BLaER1 (cell line): Measurements from ENCODE around the gene NRN1L.

Experiments
- H3K27ac ChIP-seq: shearing (Covaris generic); formaldehyde crosslinking; 2 replicates; pipeline ENCODE4 v1.8.1; 2022
- H3K27me3 ChIP-seq: shearing (Covaris generic); formaldehyde crosslinking; 2 replicates; pipeline ENCODE4 v1.8.1; 2022
- H3K36me3 ChIP-seq: shearing (Covaris generic); formaldehyde crosslinking; 2 replicates; pipeline ENCODE4 v1.8.1; 2022
- H3K4me1 ChIP-seq: shearing (Covaris generic); formaldehyde crosslinking; 2 replicates; pipeline ENCODE4 v1.8.1; 2022
- H3K4me2 ChIP-seq: shearing (Covaris generic); formaldehyde crosslinking; 2 replicates; pipeline ENCODE4 v1.8.1; 2022
- H3K4me3 ChIP-seq: shearing (Covaris generic); formaldehyde crosslinking; 2 replicates; pipeline ENCODE4 v1.8.1; 2022
- H3K9ac ChIP-seq: shearing (Covaris generic); formaldehyde crosslinking; 2 replicates; pipeline ENCODE4 v1.8.1; 2022
- H3K9me3 ChIP-seq: shearing (Covaris generic); formaldehyde crosslinking; 2 replicates; pipeline ENCODE4 v1.8.1; 2022
- H4K20me1 ChIP-seq: shearing (Covaris generic); formaldehyde crosslinking; 2 replicates; pipeline ENCODE4 v1.8.1; 2022
- Cebpa-rat ChIP-seq: shearing (Covaris generic); IDR thresholded peaks from 2 replicates; pipeline ENCODE4 v1.8.1; 2022

Gene NRN1L

GRCh38 chr16:67846063-67846319 is 38.7 kb upstream of the NRN1L start:
- no peak for TF ChIP-seq Cebpa-rat
- Histone ChIP-seq H3K4me2 (peak overlapping the region; percentile 95), H3K4me3 (peak overlapping the region; percentile 100), H4K20me1 (peaks cover 72% of the 10 kb centered on the region), H3K9me3 (no peaks in the 10 kb centered on the region), H3K27me3 (no peaks in the 10 kb centered on the region), H3K36me3 (peaks cover 25% of the 10 kb centered on the region), H3K4me1 (peaks cover 56% of the 10 kb centered on the region), H3K9ac (peak overlapping the region; percentile 99), H3K27ac (peak overlapping the region; percentile 96)

GRCh38 chr16:67846320-67847063 is 38.2 kb upstream of the NRN1L start, which contains the start of gene NUTF2:
TSS of gene NUTF2 (plus strand) at chr16:67846933. CDS start at chr16:67865131, 18,198 bp downstream.
- Histone ChIP-seq H3K27ac (peak within 1 kb of the TSS; percentile 96), H3K4me3 (peak within 1 kb of the TSS; percentile 100), H3K4me2 (peak within 1 kb of the TSS; percentile 98), H3K4me1 (peaks cover 52% of the 10 kb centered on the region), H3K36me3 (peaks cover 28% of the 10 kb centered on the region), H3K27me3 (no peaks in the 10 kb centered on the region), H3K9ac (peak within 1 kb of the TSS; percentile 99), H3K9me3 (no peaks in the 10 kb centered on the region), H4K20me1 (peaks cover 77% of the 10 kb centered on the region)
- no peak for TF ChIP-seq Cebpa-rat

DNA sequence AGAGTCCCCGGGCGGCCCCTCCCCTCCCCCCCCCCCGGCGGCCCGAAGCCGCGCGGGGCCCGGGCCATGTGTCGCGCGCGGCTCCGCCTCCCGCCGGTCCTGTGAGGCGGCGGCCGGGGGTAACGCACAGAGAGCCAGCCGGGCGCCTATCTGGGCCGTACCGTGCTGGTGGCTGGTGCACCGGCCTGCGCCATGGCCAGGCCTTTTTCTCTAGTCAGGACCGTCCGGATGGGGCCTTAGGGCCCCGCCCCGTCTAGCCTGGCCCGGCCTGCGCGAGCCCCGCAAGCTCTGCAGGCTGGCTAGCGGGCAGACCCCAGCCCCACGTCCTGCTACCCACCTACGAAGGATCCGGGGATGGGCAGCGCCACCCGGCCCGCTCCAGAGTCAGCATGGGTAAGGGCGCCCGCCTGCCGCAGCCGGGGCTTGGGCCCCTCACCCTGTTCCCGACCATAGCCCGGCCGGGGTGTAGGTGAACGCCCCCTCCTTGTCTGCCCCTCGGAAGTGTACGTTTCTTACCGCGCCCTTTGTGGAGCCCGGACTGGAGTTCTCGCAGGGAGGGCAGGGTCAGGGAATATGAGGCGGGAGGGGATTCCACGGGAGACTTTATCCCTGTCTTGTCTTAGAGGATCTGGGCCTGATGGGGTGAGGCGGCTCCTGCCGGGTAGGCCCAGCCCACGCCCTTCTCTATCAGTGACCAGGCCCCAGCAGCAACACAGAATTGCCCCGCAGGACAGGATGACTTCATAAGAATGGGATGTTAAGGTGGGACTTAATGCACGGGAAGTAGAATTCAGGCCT is 37.4 kb upstream of the NRN1L start, which contains the start of gene CENPT:
TSS of gene CENPT (minus strand) at position 630 of the 798 bp plus-strand sequence. CDS start 13,834 bp downstream, outside the sequence.
- H4K20me1 ChIP-seq, result peaks cover 85% of the 10 kb centered on the region

DNA sequence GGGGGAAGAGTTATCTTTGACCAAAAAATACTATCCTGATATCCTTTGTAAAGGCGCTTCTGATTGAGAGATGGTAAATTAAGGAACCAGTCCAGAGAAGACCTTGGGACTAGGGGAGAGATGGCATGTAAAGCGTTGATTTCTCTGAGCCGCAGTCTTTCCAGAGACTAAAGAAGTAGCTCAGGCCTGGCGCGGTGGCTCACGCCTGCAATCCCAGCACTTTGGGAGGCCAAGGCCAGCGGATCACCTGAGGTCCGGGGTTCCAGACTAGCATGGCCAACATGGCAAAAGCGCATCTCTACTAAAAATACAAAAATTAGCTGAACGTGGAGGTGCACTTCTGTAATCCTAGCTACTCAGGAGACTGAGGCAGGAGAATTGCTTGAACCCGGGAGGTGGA is 36.6 kb upstream of the NRN1L start:
- Histone ChIP-seq H3K27me3 (no peaks in the 10 kb centered on the region), H3K4me1 (peaks cover 49% of the 10 kb centered on the region), H3K9ac (peak overlapping the region; percentile 99), H3K4me2 (peak overlapping the region; percentile 98), H3K27ac (peak overlapping the region; percentile 96), H3K36me3 (peaks cover 35% of the 10 kb centered on the region), H4K20me1 (peaks cover 88% of the 10 kb centered on the region), H3K4me3 (peak overlapping the region; percentile 100), H3K9me3 (no peaks in the 10 kb centered on the region)
- TF ChIP-seq Cebpa-rat, result no peak

More for the DNA sequence above, 37.4 kb upstream of the NRN1L start, which contains the start of gene CENPT:
- peak within 1 kb of the TSS; percentile 99 for H3K9ac ChIP-seq
- peak within 1 kb of the TSS; percentile 98 for H3K4me2 ChIP-seq
- peak within 1 kb of the TSS; percentile 100 for H3K4me3 ChIP-seq
- TF ChIP-seq Cebpa-rat, result no peak
- H3K4me1 ChIP-seq, result peaks cover 50% of the 10 kb centered on the region
- H3K27ac ChIP-seq, result peak within 1 kb of the TSS; percentile 96
- no peaks in the 10 kb centered on the region for H3K27me3 ChIP-seq
- H3K9me3 ChIP-seq, result no peaks in the 10 kb centered on the region
- H3K36me3 ChIP-seq, result peaks cover 32% of the 10 kb centered on the region

GRCh38 chr16:67853670-67854069 is 31.0 kb upstream of the NRN1L start:
- peaks cover 87% of the 10 kb centered on the region for H3K36me3 ChIP-seq

DNA sequence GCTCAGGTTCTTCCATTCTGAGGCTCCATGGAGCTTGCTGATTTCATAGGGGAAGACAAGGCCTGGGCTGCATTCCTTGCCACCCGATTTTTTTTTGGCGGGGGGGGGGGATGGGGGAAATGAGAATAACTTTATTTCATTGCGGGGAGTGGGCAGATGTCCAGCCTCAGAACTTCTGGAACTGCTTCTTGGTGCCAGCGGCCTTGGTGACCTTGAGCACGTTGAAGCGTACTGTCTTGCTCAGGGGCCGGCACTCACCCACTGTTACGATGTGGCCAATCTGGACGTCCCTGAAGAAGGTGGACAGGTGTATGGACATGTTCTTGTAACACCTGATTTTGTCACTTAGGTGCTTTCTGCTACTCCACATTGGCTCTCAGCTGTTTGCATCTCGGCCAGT is 28.9 kb upstream of the NRN1L start:
- Histone ChIP-seq H3K4me1 (peaks cover 6% of the 10 kb centered on the region; the same call in 1 of the 2 replicates), H3K9me3 (no peaks in the 10 kb centered on the region), H3K9ac (no peak overlapping the region), H3K4me3 (no peak overlapping the region), H3K27ac (no peak overlapping the region), H3K27me3 (no peaks in the 10 kb centered on the region), H3K4me2 (no peak overlapping the region), H3K36me3 (peaks cover 87% of the 10 kb centered on the region), H4K20me1 (peaks cover 100% of the 10 kb centered on the region)
- TF ChIP-seq Cebpa-rat, result no peak

More at GRCh38 chr16:67853670-67854069, 31.0 kb upstream of the NRN1L start:
- peaks cover 13% of the 10 kb centered on the region for H3K4me1 ChIP-seq
- no peak overlapping the region for H3K4me3 ChIP-seq
- H3K27me3 ChIP-seq, result no peaks in the 10 kb centered on the region
- H3K27ac ChIP-seq, result no peak overlapping the region
- H3K9ac ChIP-seq, result no peak overlapping the region
- TF ChIP-seq Cebpa-rat, result no peak
- H4K20me1 ChIP-seq, result peaks cover 100% of the 10 kb centered on the region
- no peaks in the 10 kb centered on the region for H3K9me3 ChIP-seq
- H3K4me2 ChIP-seq, result no peak overlapping the region

- H3K4me3 ChIP-seq, result no peak overlapping the region
- TF ChIP-seq Cebpa-rat, result no peak
- H3K4me2 ChIP-seq, result no peak overlapping the region
- peak overlapping the region; percentile 29; the same call in 1 of the 2 replicates for H3K9ac ChIP-seq
- H3K4me1 ChIP-seq, result peaks cover 6% of the 10 kb centered on the region; the same call in 1 of the 2 replicates
- peaks cover 100% of the 10 kb centered on the region for H4K20me1 ChIP-seq
- H3K9me3 ChIP-seq, result no peaks in the 10 kb centered on the region
- peaks cover 90% of the 10 kb centered on the region for H3K36me3 ChIP-seq
- no peak overlapping the region for H3K27ac ChIP-seq
- H3K27me3 ChIP-seq, result no peaks in the 10 kb centered on the region
Measured at GRCh38 chr16:67856927-67857546, 27.6 kb upstream of the NRN1L start.

DNA sequence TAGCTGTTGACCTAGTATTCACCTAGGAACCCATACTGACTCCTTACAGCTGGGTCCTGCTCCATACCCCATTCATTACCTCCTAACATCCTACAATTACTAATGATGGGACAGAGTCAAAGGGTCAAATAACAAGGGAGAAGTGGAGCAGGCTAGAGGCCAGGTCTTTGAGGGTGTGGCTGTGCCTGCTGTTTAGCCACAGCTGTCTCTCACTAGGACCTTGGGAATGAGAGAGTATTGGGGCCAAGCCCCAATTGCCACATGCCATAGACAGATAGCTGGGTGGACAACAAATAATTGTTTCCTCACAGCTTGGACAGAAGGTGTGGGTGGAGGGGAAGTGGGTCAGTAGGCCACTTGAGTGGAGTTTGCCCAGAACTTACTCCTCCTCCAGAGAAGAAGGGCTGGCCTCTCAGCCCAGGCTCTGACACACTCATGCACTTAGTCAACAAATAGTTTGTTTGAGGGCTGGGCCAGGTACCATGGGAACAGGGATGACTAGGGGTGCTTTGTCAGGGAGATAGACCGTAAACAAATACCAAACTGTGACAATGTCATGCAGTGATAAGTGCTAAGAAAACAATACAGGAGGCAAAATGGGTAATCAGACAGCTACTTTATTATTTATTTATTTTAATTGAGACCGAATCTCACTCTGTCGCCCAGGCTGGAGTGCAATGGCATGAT is 27.0 kb upstream of the NRN1L start:
- H3K4me1 ChIP-seq, result peaks cover 6% of the 10 kb centered on the region; the same call in 1 of the 2 replicates
- TF ChIP-seq Cebpa-rat, result no peak
- H3K4me2 ChIP-seq, result no peak overlapping the region
- H3K27me3 ChIP-seq, result no peaks in the 10 kb centered on the region
- no peak overlapping the region for H3K4me3 ChIP-seq
- H3K9ac ChIP-seq, result no peak overlapping the region
- peaks cover 100% of the 10 kb centered on the region for H4K20me1 ChIP-seq
- H3K27ac ChIP-seq, result no peak overlapping the region
- peaks cover 97% of the 10 kb centered on the region for H3K36me3 ChIP-seq
- H3K9me3 ChIP-seq, result no peaks in the 10 kb centered on the region

- peaks cover 100% of the 10 kb centered on the region for H4K20me1 ChIP-seq
- no peak overlapping the region for H3K9ac ChIP-seq
- H3K4me3 ChIP-seq, result no peak overlapping the region
- no peak for TF ChIP-seq Cebpa-rat
- H3K36me3 ChIP-seq, result peaks cover 98% of the 10 kb centered on the region
- H3K27me3 ChIP-seq, result no peaks in the 10 kb centered on the region
- H3K4me2 ChIP-seq, result no peak overlapping the region
- no peaks in the 10 kb centered on the region for H3K9me3 ChIP-seq
- H3K4me1 ChIP-seq, result peaks cover 6% of the 10 kb centered on the region; the same call in 1 of the 2 replicates
- H3K27ac ChIP-seq, result no peak overlapping the region
Measured at GRCh38 chr16:67858500-67858899, 26.2 kb upstream of the NRN1L start.
